GM12891 (cell line): ENCODE measurements around the gene NANP.
A peak's percentile ranks its signal among the peaks of the same experiment; 100 is the strongest.
"Not testable (repeated sequence)": the region's sequence is repeated elsewhere in the genome, so short reads cannot be mapped to it uniquely, and the experiment has no call there.

Experiments used
- DNase-seq: peaks from one replicate; pipeline ENCODE4 v3.0.0; 2011; ENCODE audit warnings: low spot score; ENCODE audit not compliant: insufficient read length
- FAIRE-seq: peaks from 2 replicates; lab custom pipeline; 2011; peaks lifted over from hg19 to GRCh38; lab: Jason Lieb, UNC
- PAX5 ChIP-seq: IDR thresholded peaks from 2 replicates; pipeline ENCODE4 v1.6.1; 2011; ENCODE audit warnings: low read length, moderate library complexity, mild to moderate bottlenecking; ENCODE audit not compliant: insufficient read depth, severe bottlenecking
- POLR2A ChIP-seq: IDR thresholded peaks from 2 replicates; pipeline ENCODE4 v1.6.1; 2011; ENCODE audit warnings: low read depth, low read length, control low read depth
- POLR2AphosphoS5 ChIP-seq: IDR thresholded peaks from 2 replicates; pipeline ENCODE4 v1.6.1; 2011; ENCODE audit warnings: low read depth, low read length, control low read depth
- POU2F2 ChIP-seq: IDR thresholded peaks from 2 replicates; pipeline ENCODE4 v1.6.1; 2011; ENCODE audit warnings: low read depth, mild to moderate bottlenecking, control low read depth, low read length, moderate library complexity
- SPI1 ChIP-seq: IDR thresholded peaks from 2 replicates; pipeline ENCODE4 v1.6.1; 2011; ENCODE audit warnings: low read depth, low read length, control low read depth
- TAF1 ChIP-seq: IDR thresholded peaks from 2 replicates; pipeline ENCODE4 v1.6.1; 2011; ENCODE audit warnings: low read depth, low read length, control low read depth

The NANP gene

DNA sequence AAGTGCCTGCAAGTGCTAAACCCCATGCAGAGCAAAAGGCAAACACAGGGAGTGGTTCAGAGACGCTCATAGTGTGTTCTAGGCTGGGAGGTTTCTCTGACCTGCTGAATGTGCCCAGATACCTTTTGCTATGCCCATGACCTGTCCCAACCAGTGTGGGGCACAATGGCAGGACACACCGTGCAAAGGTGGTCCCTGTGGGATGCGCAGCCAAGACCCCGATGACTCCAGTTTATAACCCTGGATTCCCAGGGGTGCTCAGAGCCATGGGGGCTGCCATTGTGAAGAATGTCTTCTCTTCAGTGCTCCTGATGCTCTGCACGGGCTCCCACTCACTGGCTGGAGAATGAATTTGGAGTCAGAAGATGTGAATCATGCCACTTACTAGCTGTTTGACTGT is 36.3 kb downstream of the NANP start:
- FAIRE-seq (no peak), DNase-seq (no peak)
- TF ChIP-seq POU2F2 (no peak), PAX5 (no peak), TAF1 (no peak)

GRCh38 chr20:25586877-25587276 is 36.9 kb downstream of the NANP start:
- DNase-seq, result no peak
- no peak for TF ChIP-seq PAX5
- no peak for TF ChIP-seq POLR2A
- no peak for TF ChIP-seq POU2F2
- no peak for TF ChIP-seq TAF1
- no peak for TF ChIP-seq SPI1
- no peak for TF ChIP-seq POLR2AphosphoS5
- no peak for FAIRE-seq

DNA sequence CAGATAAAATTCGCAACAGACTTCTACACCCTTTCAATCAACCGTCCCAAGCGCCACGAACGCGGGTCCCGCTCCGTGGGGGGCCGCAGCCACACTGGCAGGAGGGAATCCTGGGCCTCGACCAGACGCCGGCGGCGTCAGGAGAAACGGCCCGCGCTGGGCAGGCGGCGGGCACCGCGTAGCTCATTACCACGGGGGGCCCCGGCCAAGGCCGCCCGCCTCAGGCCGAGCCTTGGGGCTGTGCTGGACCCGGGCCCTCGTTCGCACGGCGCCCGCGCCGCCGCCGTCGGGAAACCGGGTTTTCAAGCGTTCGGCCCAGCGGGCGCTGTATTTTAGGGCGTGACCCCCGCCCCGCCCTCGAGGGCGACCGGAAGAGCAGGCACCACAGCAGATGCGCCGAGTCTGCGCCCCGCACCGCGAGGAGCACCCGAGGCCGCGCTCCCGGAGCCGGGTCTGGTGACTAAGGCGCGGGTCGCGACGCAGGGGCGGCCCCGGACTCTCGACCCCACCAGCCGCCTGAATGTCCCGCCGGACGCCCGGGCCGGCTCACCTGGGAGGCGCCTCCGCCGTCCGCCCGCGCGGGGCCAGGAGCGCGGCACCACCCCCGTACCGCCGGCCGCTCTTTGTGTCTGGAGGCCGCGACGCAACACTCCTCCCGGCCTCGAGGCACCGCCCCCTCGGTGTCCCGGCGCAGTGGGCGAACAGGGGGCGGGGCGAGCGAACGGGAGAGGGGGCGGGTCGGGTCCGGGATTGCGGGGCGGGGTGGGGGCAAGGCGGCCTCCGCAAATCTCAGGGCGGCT is 38.7 kb downstream of the NANP start, which contains the start of gene NINL:
Gene NINL (minus strand): TSS at position 627 of the 800 bp plus-strand sequence. CDS start 58,944 bp downstream, outside the sequence.
- DNase-seq (peak; percentile 55), FAIRE-seq (no peak)
- TF ChIP-seq PAX5, result no peak
- TF ChIP-seq TAF1, result no peak
- no peak for TF ChIP-seq POLR2A
- no peak for TF ChIP-seq POU2F2
- no peak for TF ChIP-seq POLR2AphosphoS5
- no peak for TF ChIP-seq SPI1

- not testable (repeated sequence) for FAIRE-seq, DNase-seq
These were observed 40.2 kb downstream of the NANP start for GRCh38 chr20:25583607-25584006.

GRCh38 chr20:25580711-25581110 is 43.1 kb downstream of the NANP start:
- DNase-seq, result no peak
- no peak for FAIRE-seq
- TF ChIP-seq SPI1, result no peak
- no peak for TF ChIP-seq POLR2A
- TF ChIP-seq POU2F2, result no peak
- no peak for TF ChIP-seq PAX5
- TF ChIP-seq TAF1, result no peak
- TF ChIP-seq POLR2AphosphoS5, result no peak

DNA sequence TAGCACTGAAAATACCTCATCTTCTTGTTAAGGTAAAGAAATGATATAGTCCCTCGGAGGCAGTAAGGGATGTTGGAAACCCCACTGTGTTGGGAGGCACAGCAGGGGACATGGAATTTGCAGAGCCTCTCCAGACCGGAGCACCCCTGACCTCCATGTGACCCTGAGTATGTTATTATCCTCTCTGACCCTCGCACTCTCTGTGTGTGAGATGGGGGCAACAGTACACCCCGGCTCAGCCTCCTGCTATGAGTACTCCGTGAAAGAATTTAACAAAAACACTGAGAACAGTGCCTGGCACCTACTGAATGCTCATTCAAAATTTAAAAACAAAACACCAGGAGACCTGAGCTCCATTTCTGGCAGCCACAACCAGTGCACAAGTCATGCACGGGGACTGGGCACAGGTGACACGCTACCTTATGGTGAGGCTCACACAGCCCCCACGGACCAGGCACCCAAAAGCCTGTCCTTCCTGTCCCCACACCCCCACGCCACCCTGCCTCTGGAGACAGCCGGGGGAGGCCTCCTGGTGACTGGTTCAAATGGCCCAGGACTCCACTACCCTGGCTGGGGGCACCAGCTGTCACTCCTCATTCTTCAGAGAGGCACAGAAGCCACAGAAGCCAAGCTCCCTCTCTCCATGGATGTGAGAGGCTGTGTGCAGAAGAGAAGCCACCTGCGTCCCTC is 44.6 kb downstream of the NANP start:
- DNase-seq, result no peak
- TF ChIP-seq POLR2AphosphoS5 (no peak), PAX5 (no peak)
- no peak for FAIRE-seq

DNA sequence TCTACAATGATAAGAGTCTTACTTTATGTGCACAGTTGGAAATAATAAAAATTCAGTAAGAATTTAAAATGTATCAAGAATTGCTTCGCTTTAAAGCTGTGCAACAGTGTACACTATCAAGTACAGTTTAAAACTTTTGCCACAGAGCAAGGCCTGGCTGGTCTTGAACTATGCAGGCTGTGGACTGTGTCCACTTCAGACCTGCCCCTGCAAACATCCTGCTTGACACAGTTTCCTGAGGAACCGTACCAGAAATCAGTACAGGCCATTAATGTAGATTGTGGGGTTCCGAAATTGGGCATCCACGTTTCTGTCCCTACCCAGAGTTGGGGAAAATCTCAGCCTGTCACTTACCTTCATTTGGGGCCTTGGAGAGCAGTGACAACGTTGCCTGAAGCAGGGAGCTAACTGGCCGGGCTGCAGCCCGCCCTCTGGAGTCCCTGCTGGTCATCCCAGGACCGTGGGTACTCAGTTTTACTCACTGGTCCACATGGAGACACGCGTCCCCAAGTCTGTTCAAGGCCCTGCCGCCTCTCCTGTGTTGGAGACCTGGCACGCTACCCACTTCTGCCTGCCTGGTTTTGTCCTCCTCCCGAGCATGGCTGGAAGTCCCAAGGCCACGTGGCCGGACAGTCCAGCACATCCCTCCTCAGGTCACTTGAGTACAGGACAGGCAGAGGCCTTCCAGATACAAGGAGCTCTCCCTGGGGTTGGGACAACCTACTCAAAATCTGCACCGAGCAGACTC is 46.9 kb downstream of the NANP start:
- no peak for TF ChIP-seq PAX5
- TF ChIP-seq SPI1, result no peak
- no peak for TF ChIP-seq POU2F2
- no peak for TF ChIP-seq POLR2AphosphoS5
- no peak for TF ChIP-seq TAF1
- DNase-seq (no peak), FAIRE-seq (no peak)

DNA sequence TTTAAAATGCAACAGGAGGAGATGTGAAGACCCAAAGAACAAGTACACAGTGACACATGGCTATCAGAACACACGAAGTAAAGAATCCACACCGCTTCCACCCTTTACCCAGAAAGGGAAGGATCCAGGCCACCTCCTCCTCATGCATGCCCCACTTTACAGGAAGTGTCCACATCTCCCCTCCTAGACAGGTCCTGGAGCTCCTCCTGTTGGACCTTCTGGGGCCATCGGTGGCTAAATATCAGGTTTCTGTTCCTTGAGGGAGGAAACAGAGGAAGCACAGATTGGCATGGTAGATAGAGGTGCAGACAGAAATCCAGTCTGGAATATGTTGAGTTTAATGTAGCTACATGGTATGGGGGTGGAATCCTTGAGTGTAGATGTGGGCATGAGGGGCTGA is 49.4 kb downstream of the NANP start:
- no peak for FAIRE-seq
- DNase-seq, result no peak
- TF ChIP-seq POU2F2, result no peak
- no peak for TF ChIP-seq TAF1
- no peak for TF ChIP-seq PAX5
- TF ChIP-seq SPI1, result no peak
- no peak for TF ChIP-seq POLR2A
- no peak for TF ChIP-seq POLR2AphosphoS5

DNA sequence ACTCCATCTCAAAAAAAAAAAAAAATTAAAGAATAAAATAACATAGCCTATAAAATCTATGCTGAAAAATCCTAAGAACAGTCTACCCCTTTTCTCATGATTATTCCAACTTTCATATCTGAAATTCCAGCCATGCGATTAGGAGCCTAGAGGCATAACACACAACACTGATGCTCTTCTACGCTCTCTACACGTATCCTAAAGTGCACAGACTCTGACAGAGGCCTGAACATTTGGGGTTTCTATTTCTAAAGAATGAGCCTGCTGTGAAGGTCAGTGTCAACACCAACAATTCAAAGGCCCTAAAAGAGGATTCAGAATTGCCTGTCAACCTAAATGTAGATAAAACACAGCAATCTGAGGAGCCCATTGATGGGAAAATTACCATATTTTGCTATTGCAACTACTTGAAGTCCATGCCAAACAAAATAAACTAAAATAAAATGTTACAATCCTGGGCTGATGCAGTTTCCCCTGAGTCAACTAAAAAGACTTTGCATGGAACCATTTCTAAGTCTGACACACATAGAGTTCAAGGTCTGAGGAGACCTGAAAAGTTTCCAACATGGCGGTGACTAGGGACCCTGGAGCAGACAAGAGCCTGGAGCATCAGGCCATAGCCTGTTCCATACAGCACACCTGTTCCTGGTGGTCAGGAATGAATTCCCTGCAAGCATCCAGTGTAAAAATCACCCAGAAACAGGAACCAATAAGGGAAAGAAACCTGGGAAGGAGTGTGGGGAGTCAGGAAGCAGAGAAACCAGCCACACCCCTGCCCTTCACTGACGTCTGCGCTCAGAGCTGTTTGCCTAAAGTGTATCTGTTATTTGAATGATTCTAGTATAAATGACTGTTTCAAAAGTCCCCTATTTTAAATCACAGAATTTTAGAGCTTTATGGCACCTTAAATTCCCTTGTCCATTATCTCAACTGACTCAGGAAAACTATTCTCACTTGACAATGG is 50.2 kb downstream of the NANP start:
- FAIRE-seq (no peak), DNase-seq (no peak)
- TF ChIP-seq PAX5 (no peak), POU2F2 (no peak), POLR2AphosphoS5 (no peak), TAF1 (no peak), POLR2A (no peak), SPI1 (no peak)
